IMR-90 (cell line): Measurements from ENCODE around the gene DUSP16. TPM values are rescaled to one million over a fixed set of nuclear protein-coding genes. Genes with fewer than 3 reads are reported as not detected.

ENCODE experiments used
- ATAC-seq: fragments of 200-7000 bp; cut with Tn5 transposase; 2 replicates; pipeline ENCODE4 v1.9.1; 2020; ENCODE audit warnings: low read depth, mild to moderate bottlenecking, moderate library complexity
- BruUV-seq: library from RNA; stranded (reverse); fragments of 400-500 nt; replicated peaks from 2 replicates; lab custom pipeline; 2021; lab: Mats Ljungman, UMichigan
- CTCF ChIA-PET: fragments of 300-600 bp; formaldehyde crosslinking; extraction: SDS; loops from one replicate; lab custom pipeline; 2021; ENCODE audit warnings: antibody characterized with exemption; lab: Yijun Ruan, JAX
- POLR2A ChIA-PET: fragments of 300-600 bp; sonication (Branson Sonifier 250); formaldehyde crosslinking; loops from one replicate; lab custom pipeline; 2022; ENCODE audit warnings: antibody characterized with exemption; ENCODE audit not compliant: unreplicated experiment; lab: Charles Lee
- DNase-seq: peaks from one replicate; pipeline ENCODE4 v3.0.0; 2013
- H2AFZ ChIP-seq: replicated peaks from 2 replicates; pipeline ENCODE3; 2013; ENCODE audit warnings: low read length, mild to moderate bottlenecking; ENCODE audit not compliant: poor library complexity
- H2AK5ac ChIP-seq: 2 replicates; pipeline ENCODE4 v1.6.1; 2013; ENCODE audit warnings: low read depth, low read length, inconsistent platforms
- H2AK9ac ChIP-seq: replicated peaks from 2 replicates; pipeline ENCODE3; 2013; ENCODE audit warnings: mild to moderate bottlenecking, low read depth, low read length, moderate library complexity; ENCODE audit not compliant: poor library complexity
- H2BK120ac ChIP-seq: 2 replicates; pipeline ENCODE4 v1.6.1; 2013; ENCODE audit warnings: low read depth, low read length, inconsistent platforms
- H2BK15ac ChIP-seq: 3 replicates; pipeline ENCODE4 v1.6.1; 2013; ENCODE audit warnings: low read depth, low read length, inconsistent platforms
- H2BK20ac ChIP-seq: 2 replicates; pipeline ENCODE4 v1.6.1; 2013; ENCODE audit warnings: low read depth, mild to moderate bottlenecking, inconsistent platforms, low read length, moderate library complexity
- H2BK5ac ChIP-seq: 2 replicates; pipeline ENCODE4 v1.6.1; 2013; ENCODE audit warnings: mild to moderate bottlenecking, low read depth, low read length, inconsistent platforms; ENCODE audit not compliant: poor library complexity, severe bottlenecking
- H3K14ac ChIP-seq: replicated peaks from 2 replicates; pipeline ENCODE4 v1.6.1; 2013; ENCODE audit warnings: low read depth, low read length, inconsistent platforms
- H3K18ac ChIP-seq: 2 replicates; pipeline ENCODE4 v1.6.1; 2013; ENCODE audit warnings: low read depth, low read length, control low read depth
- H3K23ac ChIP-seq: 2 replicates; pipeline ENCODE4 v1.6.1; 2013; ENCODE audit warnings: low read depth, low read length, inconsistent platforms
- H3K27ac ChIP-seq: 2 replicates; pipeline ENCODE4 v1.5.1; 2013; ENCODE audit warnings: mild to moderate bottlenecking, control low read depth, low read length; ENCODE audit not compliant: insufficient read depth
- H3K27me3 ChIP-seq: 2 replicates; pipeline ENCODE4 v1.6.1; 2013; ENCODE audit warnings: low read length; ENCODE audit not compliant: control insufficient read depth, insufficient read depth
- H3K36me3 ChIP-seq: 2 replicates; pipeline ENCODE4 v1.6.1; 2013; ENCODE audit warnings: low read length, mixed read lengths; ENCODE audit not compliant: control insufficient read depth, insufficient read depth
- H3K4ac ChIP-seq: 2 replicates; pipeline ENCODE4 v1.6.1; 2013; ENCODE audit warnings: low read depth, low read length, inconsistent platforms
- H3K4me1 ChIP-seq: 2 replicates; pipeline ENCODE4 v1.6.1; 2013; ENCODE audit warnings: low read length, mixed read lengths; ENCODE audit not compliant: control insufficient read depth, insufficient read depth
- H3K4me2 ChIP-seq: 2 replicates; pipeline ENCODE4 v1.6.1; 2013; ENCODE audit warnings: low read depth, mild to moderate bottlenecking, control low read depth, low read length, moderate library complexity
- H3K4me3 ChIP-seq: 2 replicates; pipeline ENCODE4 v1.5.1; 2013; ENCODE audit warnings: low read depth, mild to moderate bottlenecking, control low read depth, low read length, moderate library complexity; ENCODE audit not compliant: insufficient read depth
- H3K56ac ChIP-seq: 2 replicates; pipeline ENCODE4 v1.6.1; 2013; ENCODE audit warnings: low read length, inconsistent platforms; ENCODE audit not compliant: insufficient read depth; ENCODE audit errors: extremely low read depth
- H3K79me1 ChIP-seq, 2 experiments: 2 replicates each; pipeline ENCODE4 v1.6.1; 2013; ENCODE audit warnings: low read length in 2 of 2, inconsistent platforms in 1 of 2, low read depth in 1 of 2
- H3K9ac ChIP-seq: 2 replicates; pipeline ENCODE4 v1.6.1; 2013; ENCODE audit warnings: low read depth, low read length, control low read depth
- H3K9me1 ChIP-seq: 2 replicates; pipeline ENCODE4 v1.6.1; 2013; ENCODE audit warnings: low read length, inconsistent platforms; ENCODE audit not compliant: insufficient read depth
- H3K9me3 ChIP-seq: 2 replicates; pipeline ENCODE4 v1.6.1; 2013; ENCODE audit warnings: low read length; ENCODE audit not compliant: control insufficient read depth, insufficient read depth
- H4K20me1 ChIP-seq: 2 replicates; pipeline ENCODE4 v1.6.1; 2013; ENCODE audit warnings: low read length, inconsistent platforms; ENCODE audit not compliant: insufficient read depth
- H4K5ac ChIP-seq: 2 replicates; pipeline ENCODE4 v1.6.1; 2013; ENCODE audit warnings: mild to moderate bottlenecking, low read depth, low read length, control low read depth
- H4K8ac ChIP-seq, 2 experiments: 2 replicates each; pipeline ENCODE4 v1.6.1; 2013; ENCODE audit warnings: low read depth in 2 of 2, low read length in 2 of 2, control low read depth in 1 of 2, inconsistent platforms in 1 of 2
- H4K91ac ChIP-seq: 2 replicates; pipeline ENCODE4 v1.6.1; 2013; ENCODE audit warnings: low read depth, low read length, inconsistent platforms; ENCODE audit not compliant: insufficient read depth
- BHLHE40 ChIP-seq: fragments of 150-350 bp; IDR thresholded peaks from 2 replicates; pipeline ENCODE4 v1.6.1; 2016; ENCODE audit warnings: mild to moderate bottlenecking, low read depth, low read length
- POLR2A ChIP-seq: IDR thresholded peaks from 2 replicates; pipeline ENCODE4 v1.6.1; 2012; ENCODE audit warnings: mild to moderate bottlenecking, low read depth, low read length
- RFX5 ChIP-seq: IDR thresholded peaks from 2 replicates; pipeline ENCODE4 v1.8.0; 2012; ENCODE audit warnings: low read depth, mild to moderate bottlenecking, low read length, moderate library complexity
- WGBS, 2 experiments: methylation state at CpG; one replicate each; pipeline versions ENCODE4 v1.1.5 to v1.1.7; 2013; ENCODE audit warnings: missing lambda C conversion rate in 2 of 2; ENCODE audit not compliant: insufficient read length in 1 of 2; ENCODE audit errors: extremely low coverage in 2 of 2; 5-methylcytosine and 5-hydroxymethylcytosine counted together
- dilution Hi-C: fragments of 300-500 bp; cut with HindIII; formaldehyde crosslinking; loops from one replicate; pipeline ENCODE4 v1.14.3; 2018; ENCODE audit warnings: low sequenced_read_pairs; ENCODE audit not compliant: unreplicated experiment
- in situ Hi-C: fragments of 300-500 bp; cut with MboI; formaldehyde crosslinking; loops from 3 replicates; pipeline ENCODE4 v1.14.3; 2019; ENCODE audit warnings: low sequenced_read_pairs, inconsistent platforms, mixed read lengths
- intact Hi-C: fragments of 100-400 bp; cut with micrococcal nuclease; formaldehyde crosslinking; loops from 2 replicates; pipeline ENCODE4 v1.10.0; 2022
- polyA plus RNA-seq, 3 experiments: library from polyadenylated mRNA; depleted of rRNA; stranded (reverse); fragments of >200 nt; gene quantifications; 2 replicates each; pipeline ENCODE4 v1.2.3, GENCODE V29; 2012; ENCODE audit warnings: low replicate concordance in 1 of 3
- total RNA-seq: library from RNA; depleted of rRNA; stranded (reverse); fragments of >200 nt; gene quantifications from 2 replicates; pipeline ENCODE4 v1.2.3, GENCODE V29; 2012
- TF ChIP-seq, protein P1 (sequence below): conservative IDR thresholded peaks from 2 replicates; pipeline ENCODE4 v1.5.1; 2012; ENCODE audit warnings: mild to moderate bottlenecking, low read depth, low read length, improper control_type of control experiment

Gene DUSP16
- total and polyA plus RNA-seq, 2 of the 4 experiments (the other 2 are of a cell fraction) = 4.7 to 10.0 TPM

DNA sequence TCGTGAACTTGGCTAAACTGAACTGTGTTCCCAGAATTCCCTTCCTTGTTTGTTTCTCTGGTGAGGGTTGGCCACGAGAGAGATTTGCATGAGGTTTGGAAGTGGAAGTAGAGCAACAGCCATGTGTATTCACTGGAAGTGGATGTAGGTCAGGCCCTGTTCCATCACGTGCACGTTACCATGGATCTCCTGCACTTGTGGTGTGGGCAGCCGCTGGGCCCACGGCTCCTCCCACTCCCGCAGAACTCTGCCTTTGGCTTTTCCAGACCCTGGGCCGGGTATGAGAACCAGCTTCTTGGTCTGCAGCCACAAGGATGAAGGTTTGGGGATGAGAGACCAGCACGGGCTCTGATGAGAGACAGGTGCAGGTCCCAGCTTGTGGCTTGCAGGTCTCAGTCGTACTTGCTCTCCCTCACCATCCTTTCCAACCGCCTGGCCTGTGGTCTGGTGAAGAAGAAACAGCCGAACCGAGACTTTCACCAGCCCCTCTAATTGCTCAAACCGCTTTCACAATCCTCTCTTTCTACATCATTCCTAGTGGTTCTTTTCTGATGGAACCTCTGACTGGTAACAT, 94.9 kb downstream of the DUSP16 start:
- H2BK5ac ChIP-seq = no peak overlapping the region
- no peak overlapping the region for H2AK9ac ChIP-seq
- H4K5ac ChIP-seq = no peak overlapping the region
- no peaks in the 10 kb centered on the region; the same call in 1 of the 2 replicates for H4K20me1 ChIP-seq
- H2AFZ ChIP-seq = no peak overlapping the region
- H2BK120ac ChIP-seq = no peak overlapping the region
- DNase-seq (peak; percentile 11), ATAC-seq (0 out of 2 replicates have a peak, but pooled peaks have one; percentile 14)
- WGBS, 2 experiments = 71% methylated on average over 1 of the region's 14 CpGs; no CpG with 5 or more reads in 1 of the 2 experiments
- H3K9me3 ChIP-seq = no peaks in the 10 kb centered on the region
- no peak overlapping the region for H3K4ac ChIP-seq
- H4K8ac ChIP-seq = no peak overlapping the region
- TF ChIP-seq RFX5 (no peak), BHLHE40 (no peak), POLR2A (no peak)
- TF ChIP-seq, protein P1, sequence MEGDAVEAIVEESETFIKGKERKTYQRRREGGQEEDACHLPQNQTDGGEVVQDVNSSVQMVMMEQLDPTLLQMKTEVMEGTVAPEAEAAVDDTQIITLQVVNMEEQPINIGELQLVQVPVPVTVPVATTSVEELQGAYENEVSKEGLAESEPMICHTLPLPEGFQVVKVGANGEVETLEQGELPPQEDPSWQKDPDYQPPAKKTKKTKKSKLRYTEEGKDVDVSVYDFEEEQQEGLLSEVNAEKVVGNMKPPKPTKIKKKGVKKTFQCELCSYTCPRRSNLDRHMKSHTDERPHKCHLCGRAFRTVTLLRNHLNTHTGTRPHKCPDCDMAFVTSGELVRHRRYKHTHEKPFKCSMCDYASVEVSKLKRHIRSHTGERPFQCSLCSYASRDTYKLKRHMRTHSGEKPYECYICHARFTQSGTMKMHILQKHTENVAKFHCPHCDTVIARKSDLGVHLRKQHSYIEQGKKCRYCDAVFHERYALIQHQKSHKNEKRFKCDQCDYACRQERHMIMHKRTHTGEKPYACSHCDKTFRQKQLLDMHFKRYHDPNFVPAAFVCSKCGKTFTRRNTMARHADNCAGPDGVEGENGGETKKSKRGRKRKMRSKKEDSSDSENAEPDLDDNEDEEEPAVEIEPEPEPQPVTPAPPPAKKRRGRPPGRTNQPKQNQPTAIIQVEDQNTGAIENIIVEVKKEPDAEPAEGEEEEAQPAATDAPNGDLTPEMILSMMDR = no peak
- no peak overlapping the region for H2BK15ac ChIP-seq
- H3K18ac ChIP-seq = no peak overlapping the region
- H3K27me3 ChIP-seq = no peaks in the 10 kb centered on the region
- H3K4me3 ChIP-seq = no peak overlapping the region
- H3K56ac ChIP-seq = no peak overlapping the region
- H4K91ac ChIP-seq = no peak overlapping the region
- intact Hi-C loops = loop anchor here (2.0 kb wide), 1 partner anchor 13 kb away; no protein-coding TSS in a partner anchor
- H3K9ac ChIP-seq = no peak overlapping the region
- BruUV-seq = no TSS peak
- no peak overlapping the region for H3K27ac ChIP-seq
- no peak overlapping the region for H3K23ac ChIP-seq
- CTCF ChIA-PET = no interaction called here
- POLR2A ChIA-PET = no interaction called here
- dilution Hi-C loops = no loop called here
- in situ Hi-C loops = no loop called here
- no peak overlapping the region for H2AK5ac ChIP-seq
- peaks cover 3% of the 10 kb centered on the region; the same call in 1 of the 2 replicates for H3K36me3 ChIP-seq
- H2BK20ac ChIP-seq = no peak overlapping the region
- H3K79me1 ChIP-seq = no peaks in the 10 kb centered on the region
- no peak overlapping the region for H3K14ac ChIP-seq
- H3K4me1 ChIP-seq = no peaks in the 10 kb centered on the region
- H3K9me1 ChIP-seq = no peaks in the 10 kb centered on the region
- no peak overlapping the region for H3K4me2 ChIP-seq
